Activated effector memory CD4-positive, alpha-beta T cell treated with Interleukin-2 at 50 U/mL for 16 hours (primary cell): Measurements from ENCODE around the gene SLC35B2.

ENCODE experiments used
- DNase-seq: peaks from one replicate; pipeline ENCODE4 v3.0.0-alpha.2; 2020

Gene SLC35B2

GRCh38 chr6:44285552-44286284 lies 28.4 kb upstream of the SLC35B2 start:
- DNase-seq: no peak

DNA sequence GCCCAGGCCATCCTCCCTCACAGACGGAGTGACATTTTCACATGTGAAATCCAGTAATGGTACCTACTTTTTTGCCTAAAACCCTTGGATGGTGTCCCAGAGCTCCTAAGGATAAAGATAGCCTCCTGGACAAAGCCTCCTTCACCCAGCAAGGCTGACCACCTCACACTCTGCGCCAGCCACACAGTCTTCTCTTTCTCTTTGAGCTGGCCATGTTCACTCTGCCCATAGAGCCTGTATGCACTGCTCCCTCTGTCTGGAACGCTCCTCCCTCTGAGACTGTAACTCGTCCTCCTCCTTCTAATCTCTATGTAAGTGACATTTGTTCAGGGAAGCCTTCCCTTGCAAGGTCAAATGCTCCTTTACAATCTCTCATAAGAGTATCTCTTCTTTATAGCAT lies 27.5 kb upstream of the SLC35B2 start:
- DNase-seq: no peak

DNA sequence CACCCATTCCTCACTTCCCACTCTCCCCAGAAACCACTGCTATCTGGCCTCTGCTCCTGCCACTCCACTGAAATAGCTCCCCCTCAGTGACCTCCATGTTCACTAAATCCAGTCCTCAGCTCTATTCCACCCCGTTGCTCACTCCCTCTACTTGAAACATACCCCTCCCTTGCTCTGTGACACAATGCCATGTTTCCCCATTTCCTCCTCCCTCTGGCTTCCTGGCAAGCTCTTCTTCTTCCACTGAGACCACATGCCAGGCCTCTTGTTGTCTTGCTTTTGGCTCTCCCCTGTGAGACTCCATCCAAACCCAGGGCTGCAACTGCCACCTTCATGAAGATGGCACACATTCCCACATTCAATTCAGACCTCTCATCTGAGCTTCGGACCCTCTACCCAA lies 26.8 kb upstream of the SLC35B2 start:
- DNase-seq: no peak

DNA sequence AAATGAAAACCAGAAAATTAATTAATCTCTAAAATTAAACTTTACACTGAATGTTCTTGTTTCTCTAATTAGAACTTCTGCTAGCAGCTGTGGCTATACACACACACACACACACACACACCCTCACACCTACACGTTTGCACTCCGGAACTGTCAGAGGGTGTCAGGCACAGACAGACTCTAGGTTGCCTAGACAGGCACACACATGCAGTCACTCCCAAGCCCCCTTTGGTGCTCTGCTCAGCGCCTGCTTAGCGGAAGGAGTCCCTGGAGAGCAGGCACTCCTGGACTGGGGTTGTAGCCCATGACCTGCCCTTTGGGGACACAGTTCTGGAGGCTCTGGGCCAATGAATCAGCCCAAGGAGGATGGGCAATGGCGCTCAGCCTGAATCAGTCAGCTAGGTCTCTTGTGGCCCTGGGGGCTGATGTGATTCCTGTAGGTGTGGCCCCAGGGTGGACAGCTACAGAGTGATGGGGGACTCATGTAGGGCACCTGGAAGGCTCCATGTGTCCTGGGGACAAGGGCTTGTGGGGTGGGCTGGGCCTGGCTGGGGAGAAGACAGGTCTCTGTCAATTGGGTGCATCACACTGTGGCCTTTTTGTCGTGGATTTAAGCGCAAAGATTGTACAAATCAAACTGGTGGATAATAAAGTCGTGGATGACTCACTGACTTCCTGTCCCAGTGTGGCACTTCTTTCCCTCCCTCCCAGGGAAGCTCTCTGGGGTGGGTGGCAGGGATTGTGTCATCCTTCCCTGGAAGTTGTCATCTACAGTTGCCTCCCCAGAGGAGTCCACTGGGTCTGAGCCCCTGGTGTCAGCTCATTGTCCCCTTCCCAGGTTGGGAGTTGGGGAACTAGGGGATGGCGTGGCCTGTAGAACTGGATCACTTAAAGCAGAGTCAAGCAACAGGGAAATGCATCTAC lies 21.7 kb upstream of the SLC35B2 start:
- DNase-seq: no peak

GRCh38 chr6:44278315-44278714 lies 21.0 kb upstream of the SLC35B2 start:
- no peak for DNase-seq

GRCh38 chr6:44277763-44278162 lies 20.4 kb upstream of the SLC35B2 start:
- no peak for DNase-seq

DNA sequence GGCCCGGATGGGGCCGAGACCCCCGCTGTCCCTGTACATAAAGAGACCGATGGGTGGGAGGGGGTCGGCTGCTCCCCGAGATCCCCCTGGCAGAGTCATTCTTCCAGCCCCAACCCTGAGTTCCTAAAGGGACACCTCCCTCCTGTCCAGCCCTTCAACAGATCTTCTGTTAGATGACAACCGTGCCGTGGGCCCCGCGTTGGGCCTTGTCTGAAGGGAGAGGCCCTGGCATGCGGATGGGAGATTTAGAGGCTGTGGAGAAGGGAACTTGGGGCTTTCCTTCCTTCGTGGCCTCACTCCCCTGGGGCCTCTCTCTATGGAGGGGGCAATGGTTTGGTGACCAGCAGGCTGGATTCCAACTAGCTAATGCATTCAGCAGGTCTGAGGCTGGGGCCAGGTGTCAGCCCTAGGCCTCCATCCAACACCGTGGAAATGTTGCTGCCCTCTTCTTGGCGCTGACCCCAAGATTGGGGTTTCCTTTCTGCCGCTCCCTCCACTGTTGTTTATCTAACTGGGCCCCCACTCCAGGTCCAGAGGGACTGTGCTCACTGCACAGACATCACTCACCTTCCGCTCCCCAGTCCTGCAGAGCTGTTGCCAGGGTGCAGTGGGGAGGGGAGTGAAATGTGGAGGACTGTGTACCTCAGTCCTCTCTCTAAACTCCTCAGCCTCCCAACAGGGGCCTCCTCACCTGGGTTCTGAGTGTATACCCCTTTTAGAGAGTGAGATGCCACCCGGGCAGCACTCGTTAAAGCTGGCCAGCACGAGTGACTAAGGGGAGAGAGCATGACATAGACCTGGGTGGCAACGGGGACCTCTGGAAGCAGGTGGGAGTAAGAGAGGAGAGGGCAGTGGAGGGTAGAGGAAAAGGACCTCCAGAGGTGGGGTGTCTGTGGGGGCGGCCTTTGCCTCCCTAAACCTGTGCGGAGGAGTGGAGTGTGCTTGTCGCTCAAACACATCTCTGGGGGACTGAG lies 19.6 kb upstream of the SLC35B2 start:
- no peak for DNase-seq

DNA sequence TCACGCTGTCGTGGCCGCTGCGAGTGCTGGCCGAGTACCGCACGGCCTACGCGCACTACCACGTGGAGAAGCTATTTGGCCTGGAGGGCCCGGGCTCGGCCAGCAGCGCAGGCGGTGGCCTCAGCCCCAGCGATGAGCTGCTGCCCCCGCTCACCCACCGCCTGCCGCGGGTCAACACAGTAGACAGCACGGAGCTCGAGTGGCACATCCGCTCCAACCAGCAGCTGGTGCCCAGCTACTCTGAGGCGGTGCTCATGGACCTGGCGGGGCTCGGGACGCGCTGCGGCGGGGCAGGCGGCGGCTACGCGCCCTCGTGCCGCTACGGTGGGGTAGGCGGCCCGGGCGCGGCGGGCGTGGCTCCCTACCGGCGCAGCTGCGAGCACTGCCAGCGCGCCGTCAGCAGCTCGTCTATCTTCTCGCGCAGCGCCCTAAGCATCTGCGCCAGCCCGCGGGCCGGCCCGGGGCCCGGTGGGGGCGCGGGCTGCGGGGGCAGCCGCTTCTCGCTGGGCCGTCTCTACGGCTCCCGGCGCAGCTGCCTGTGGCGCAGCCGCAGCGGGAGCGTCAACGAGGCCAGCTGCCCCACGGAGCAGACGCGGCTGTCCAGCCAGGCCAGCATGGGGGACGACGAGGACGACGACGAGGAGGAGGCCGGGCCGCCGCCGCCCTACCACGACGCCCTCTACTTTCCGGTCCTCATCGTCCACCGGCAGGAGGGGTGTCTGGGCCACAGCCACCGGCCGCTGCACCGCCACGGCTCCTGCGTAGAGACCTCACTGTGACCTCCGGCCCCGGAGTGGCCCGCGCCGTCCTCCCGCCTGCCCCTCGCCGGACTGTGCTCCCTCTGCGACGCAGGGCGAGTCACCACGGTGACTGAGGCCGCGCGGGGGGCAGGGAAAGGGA lies 18.7 kb upstream of the SLC35B2 start:
- no peak for DNase-seq

DNA sequence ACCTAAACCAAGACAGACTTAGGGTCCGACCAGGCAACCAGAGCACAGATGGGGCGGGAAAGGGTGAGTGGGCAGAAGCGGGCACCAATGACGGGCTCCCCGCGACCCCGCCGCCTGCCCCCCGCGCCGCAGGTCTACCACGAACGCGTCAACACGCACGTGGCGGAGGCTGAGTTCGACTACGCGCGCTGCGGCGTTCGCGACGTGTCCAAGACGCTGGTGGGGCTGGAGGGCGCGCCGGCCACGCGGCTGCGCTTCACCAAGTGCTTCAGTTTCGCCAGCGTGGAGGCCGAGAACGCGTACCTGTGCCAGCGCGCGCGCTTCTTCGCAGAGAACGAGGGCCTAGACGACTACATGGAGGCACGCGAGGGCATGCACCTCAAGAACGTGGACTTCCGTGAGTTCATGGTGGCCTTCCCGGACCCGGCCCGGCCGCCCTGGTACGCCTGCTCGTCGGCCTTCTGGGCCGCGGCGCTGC lies 18.0 kb upstream of the SLC35B2 start:
- no peak for DNase-seq

- no peak for DNase-seq
These were observed 16.3 kb upstream of the SLC35B2 start for GRCh38 chr6:44273617-44274016.

GRCh38 chr6:44272999-44273566 lies 15.8 kb upstream of the SLC35B2 start:
- no peak for DNase-seq

DNA sequence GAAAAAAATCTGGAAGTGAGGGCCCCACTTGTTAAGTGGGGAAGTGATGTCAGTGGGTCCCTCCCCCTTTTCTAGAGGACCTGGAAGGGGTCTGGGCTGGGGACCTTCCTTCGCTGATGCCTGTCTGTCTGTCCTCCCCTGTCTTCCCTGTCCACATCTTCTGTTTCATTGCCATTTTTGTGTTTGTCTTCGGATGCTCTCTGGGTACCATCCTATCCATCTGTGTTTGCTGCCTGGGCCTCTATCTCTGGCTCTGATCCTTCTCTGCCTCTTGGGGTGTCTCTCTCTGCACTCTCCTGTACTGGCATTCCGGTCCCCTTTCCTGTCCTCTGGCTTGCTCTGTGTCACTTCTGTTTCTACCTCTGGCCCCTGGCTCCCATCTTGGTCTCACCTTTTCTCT lies 15.2 kb upstream of the SLC35B2 start:
- no peak for DNase-seq

DNA sequence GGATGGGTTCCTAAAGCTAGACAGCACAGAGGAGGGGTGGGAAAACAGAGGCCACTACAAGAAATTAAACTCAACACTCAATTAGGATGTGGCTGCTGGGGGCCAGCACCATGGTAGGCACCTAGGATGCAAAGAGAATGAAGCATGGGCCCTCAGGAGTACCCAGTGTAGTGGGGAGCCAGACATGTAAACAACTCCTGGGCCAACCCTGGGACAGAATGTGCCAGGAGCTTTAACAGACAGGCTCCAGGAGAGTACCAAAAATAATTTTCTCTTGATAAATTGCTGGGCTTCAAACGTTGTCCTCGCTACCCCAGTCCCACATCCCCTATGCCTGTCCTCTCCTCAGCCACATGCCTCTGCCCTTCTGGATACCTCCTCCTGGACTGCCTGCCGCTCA lies 14.6 kb upstream of the SLC35B2 start:
- DNase-seq: no peak

- DNase-seq: no peak
These were observed 14.0 kb upstream of the SLC35B2 start for GRCh38 chr6:44271406-44271723.

- no peak for DNase-seq
These were observed 13.4 kb upstream of the SLC35B2 start for GRCh38 chr6:44270526-44271405.

- no peak for DNase-seq
These were observed 12.7 kb upstream of the SLC35B2 start, which contains the start of gene TMEM151B for GRCh38 chr6:44269921-44270525. Gene TMEM151B, plus strand, starts transcription at chr6:44270450. Its CDS starts 293 bp downstream, at chr6:44270743.

DNA sequence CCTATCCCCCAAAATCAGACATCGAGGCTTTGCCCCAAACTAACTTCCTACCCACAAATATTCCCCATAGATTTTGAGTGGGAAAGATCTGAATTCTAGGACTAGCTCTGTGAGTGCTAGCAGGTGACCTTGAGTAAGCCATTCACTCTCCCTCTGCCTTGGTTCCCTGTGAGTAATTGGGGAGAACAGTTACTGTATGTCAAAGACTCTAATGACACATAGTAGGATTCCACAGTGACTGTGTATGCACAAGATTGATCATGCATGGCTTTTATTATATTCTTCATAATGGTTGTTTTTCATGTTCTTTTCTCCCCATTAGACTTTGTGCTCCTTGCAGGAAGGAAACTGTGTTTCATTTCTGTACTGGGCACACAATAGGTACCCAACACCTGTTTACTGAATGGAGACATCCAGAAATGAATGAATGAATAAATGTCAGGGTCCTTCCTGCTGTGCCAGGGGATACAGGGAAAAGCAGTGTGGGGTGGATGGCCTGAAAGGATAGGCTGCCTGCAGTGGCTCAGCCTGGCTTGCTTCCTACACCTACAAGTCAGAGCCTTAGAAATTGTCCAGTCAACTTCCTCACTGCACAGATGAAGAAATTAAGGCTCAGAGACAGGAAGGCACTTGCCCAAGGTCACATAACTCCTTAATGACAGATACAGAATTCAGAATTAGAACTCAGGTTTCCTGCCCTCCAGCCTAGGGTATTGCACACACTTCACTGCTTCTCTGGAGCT lies 12.0 kb upstream of the SLC35B2 start:
- DNase-seq: no peak

- DNase-seq: peak; percentile 45
These were observed 10.8 kb upstream of the SLC35B2 start for GRCh38 chr6:44268095-44268628.

- DNase-seq: no peak
These were observed 9.9 kb upstream of the SLC35B2 start for GRCh38 chr6:44267252-44267651.
